ENCODE measurements around the gene CTXN1.

DNA sequence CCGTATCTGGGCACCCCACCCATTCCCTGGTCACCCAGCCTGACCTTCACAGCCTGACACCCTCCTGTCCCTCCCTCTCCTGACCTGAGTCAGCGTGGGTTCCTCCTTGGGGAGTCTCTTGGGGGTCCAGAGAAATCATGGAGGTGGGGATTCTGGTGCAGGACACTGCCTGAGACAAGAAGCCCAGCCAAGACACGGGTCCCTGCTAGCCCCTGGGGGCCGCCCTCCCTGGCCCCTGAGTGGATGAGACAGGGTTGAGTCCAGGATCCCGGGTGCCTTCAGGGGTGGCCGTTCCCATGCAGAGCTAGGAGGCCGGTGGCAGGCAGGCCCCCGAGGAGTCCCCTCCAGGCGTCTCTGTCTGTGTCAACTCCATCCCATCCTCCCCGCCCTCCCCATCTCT, 20.7 kb downstream of the CTXN1 start:
- TF ChIP-seq, protein P1, sequence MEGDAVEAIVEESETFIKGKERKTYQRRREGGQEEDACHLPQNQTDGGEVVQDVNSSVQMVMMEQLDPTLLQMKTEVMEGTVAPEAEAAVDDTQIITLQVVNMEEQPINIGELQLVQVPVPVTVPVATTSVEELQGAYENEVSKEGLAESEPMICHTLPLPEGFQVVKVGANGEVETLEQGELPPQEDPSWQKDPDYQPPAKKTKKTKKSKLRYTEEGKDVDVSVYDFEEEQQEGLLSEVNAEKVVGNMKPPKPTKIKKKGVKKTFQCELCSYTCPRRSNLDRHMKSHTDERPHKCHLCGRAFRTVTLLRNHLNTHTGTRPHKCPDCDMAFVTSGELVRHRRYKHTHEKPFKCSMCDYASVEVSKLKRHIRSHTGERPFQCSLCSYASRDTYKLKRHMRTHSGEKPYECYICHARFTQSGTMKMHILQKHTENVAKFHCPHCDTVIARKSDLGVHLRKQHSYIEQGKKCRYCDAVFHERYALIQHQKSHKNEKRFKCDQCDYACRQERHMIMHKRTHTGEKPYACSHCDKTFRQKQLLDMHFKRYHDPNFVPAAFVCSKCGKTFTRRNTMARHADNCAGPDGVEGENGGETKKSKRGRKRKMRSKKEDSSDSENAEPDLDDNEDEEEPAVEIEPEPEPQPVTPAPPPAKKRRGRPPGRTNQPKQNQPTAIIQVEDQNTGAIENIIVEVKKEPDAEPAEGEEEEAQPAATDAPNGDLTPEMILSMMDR (conservative IDR thresholded peaks at IDR 0.05 in 1 of 2, IDR thresholded peaks at IDR 0.05 in 1 of 2; ENCODE audit: extremely low read depth in 1 of 2, insufficient read depth in 1 of 2, low read depth in 1 of 2, low read length in 2 of 2) = no peak
- TF ChIP-seq EZH2 (IDR thresholded peaks at IDR 0.05; ENCODE audit: borderline replicate concordance, low read length) = no peak
